ENCODE measurements around the gene MACC1.

The MACC1 gene

DNA sequence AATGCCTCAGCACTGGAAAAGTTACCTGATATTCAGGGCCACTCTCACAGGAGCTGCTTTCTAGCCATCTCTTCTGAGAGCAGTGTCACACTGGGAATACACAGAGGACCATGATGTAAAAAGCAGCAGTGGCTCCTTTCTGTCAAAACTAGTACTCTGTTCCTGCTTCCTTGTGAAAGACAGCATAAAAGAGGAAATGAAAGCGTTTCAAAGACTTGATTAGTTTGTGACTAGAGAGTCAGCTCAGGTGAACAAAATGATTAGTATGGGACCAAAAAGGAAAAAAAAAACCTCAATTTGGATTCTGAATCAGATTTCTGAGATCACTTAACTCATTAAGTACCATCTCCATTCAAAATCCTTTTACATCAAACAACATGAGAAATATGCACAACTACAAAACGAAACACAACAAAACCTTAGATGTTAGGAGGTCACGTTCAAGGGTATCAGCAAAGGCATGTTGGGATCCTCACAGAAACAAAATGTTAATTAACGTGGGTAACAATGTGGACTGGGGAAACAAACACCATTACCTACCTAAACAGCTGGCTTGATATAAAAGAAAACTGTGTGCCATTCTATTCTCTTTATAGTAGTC, 103.7 kb downstream of the MACC1 start:
- TF ChIP-seq, protein P1, sequence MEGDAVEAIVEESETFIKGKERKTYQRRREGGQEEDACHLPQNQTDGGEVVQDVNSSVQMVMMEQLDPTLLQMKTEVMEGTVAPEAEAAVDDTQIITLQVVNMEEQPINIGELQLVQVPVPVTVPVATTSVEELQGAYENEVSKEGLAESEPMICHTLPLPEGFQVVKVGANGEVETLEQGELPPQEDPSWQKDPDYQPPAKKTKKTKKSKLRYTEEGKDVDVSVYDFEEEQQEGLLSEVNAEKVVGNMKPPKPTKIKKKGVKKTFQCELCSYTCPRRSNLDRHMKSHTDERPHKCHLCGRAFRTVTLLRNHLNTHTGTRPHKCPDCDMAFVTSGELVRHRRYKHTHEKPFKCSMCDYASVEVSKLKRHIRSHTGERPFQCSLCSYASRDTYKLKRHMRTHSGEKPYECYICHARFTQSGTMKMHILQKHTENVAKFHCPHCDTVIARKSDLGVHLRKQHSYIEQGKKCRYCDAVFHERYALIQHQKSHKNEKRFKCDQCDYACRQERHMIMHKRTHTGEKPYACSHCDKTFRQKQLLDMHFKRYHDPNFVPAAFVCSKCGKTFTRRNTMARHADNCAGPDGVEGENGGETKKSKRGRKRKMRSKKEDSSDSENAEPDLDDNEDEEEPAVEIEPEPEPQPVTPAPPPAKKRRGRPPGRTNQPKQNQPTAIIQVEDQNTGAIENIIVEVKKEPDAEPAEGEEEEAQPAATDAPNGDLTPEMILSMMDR (IDR thresholded peaks at IDR 0.05): no peak
- Histone ChIP-seq H3K9me3 (no peaks in the 10 kb centered on the region), H3K27me3 (no peaks in the 10 kb centered on the region), H3K36me3 (no peaks in the 10 kb centered on the region), H3K27ac (no peak overlapping the region), H3K4me3 (ENCODE audit: low read depth in 1 of 2, low read length in 1 of 2) (no peak overlapping the region), H3K4me1 (ENCODE audit: control insufficient read depth in 1 of 2, insufficient read depth in 1 of 2, low read depth in 1 of 2, low read length in 1 of 2) (peaks cover 4 to 11% of the 10 kb centered on the region in 2 experiments)

- peaks cover 4 to 11% of the 10 kb centered on the region in 2 experiments for H3K4me1 ChIP-seq (ENCODE audit: control insufficient read depth in 1 of 2, insufficient read depth in 1 of 2, low read depth in 1 of 2, low read length in 1 of 2)
- TF ChIP-seq, protein P1 (IDR thresholded peaks at IDR 0.05): no peak
- H3K9me3 ChIP-seq: no peaks in the 10 kb centered on the region
- no peaks in the 10 kb centered on the region for H3K36me3 ChIP-seq
- H3K4me3 ChIP-seq (ENCODE audit: low read depth in 1 of 2, low read length in 1 of 2): no peak overlapping the region
- H3K27me3 ChIP-seq: no peaks in the 10 kb centered on the region
- H3K27ac ChIP-seq: no peak overlapping the region
Observed at GRCh38 chr7:20112696-20113095, 104.5 kb downstream of the MACC1 start.

DNA sequence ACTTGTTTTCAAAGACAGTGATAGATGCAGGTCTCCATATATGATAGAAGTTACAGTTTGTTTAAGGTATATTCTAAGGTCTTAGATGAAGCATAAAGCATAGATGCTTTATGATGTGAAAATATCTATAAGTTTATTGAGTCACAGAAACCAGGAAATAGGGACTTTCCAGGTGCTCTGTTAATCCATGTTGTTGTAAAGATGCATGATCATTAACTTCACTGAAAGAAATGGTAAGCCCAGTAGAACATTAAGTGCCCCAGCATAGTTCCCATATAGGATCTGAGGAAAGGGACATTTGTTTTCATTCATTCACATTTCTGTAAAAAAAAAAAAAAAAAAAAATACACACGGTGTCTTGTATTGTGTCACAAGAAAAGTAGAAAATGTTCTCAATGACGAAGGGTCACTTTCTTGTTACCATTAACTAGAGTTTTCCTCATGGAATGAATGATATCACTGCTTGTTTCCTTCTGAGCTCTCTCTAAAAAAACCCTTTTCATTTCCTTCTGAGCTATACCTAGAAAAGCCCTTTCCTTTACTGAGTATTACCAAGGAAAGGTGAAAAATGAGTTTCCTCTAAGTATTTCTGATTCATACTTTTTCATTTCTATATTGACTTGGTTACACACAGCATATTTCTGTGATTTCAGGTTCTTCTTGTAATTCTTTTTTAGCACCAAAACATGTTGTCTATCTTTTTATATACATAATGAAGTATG, 105.2 kb downstream of the MACC1 start:
- no peaks in the 10 kb centered on the region for H3K27me3 ChIP-seq
- TF ChIP-seq, protein P1 (IDR thresholded peaks at IDR 0.05): no peak
- H3K36me3 ChIP-seq: no peaks in the 10 kb centered on the region

DNA sequence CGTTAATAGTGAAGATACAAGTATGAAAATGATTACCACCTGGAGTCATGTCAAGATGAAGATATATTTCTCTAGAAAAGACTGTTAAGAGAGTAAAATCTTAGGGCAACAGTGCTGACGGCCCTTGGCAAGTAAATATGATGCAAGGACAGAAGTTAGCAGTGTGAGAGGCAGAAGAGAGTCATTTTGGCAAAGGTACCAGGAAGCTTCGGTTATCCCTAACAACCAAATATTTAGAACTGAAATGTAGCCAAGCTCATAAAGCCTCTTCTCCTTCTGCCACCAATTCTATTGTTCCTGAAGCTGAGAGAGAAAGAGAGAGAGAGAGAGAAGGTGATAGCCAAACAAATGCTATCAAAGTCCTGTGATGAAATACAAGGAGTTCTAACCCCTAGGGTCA, 109.6 kb downstream of the MACC1 start:
- no peaks in the 10 kb centered on the region for H3K9me3 ChIP-seq
- no peaks in the 10 kb centered on the region for H3K27me3 ChIP-seq
- TF ChIP-seq, protein P1 (IDR thresholded peaks at IDR 0.05): no peak
- no peak overlapping the region for H3K4me3 ChIP-seq (ENCODE audit: low read depth in 1 of 2, low read length in 1 of 2)
- H3K4me1 ChIP-seq (ENCODE audit: control insufficient read depth in 1 of 2, insufficient read depth in 1 of 2, low read depth in 1 of 2, low read length in 1 of 2): no peaks in the 10 kb centered on the region
- no peaks in the 10 kb centered on the region for H3K36me3 ChIP-seq
- no peak overlapping the region for H3K27ac ChIP-seq

More for the DNA sequence above, 105.2 kb downstream of the MACC1 start:
- no peak overlapping the region for H3K27ac ChIP-seq
- H3K4me3 ChIP-seq (ENCODE audit: low read depth in 1 of 2, low read length in 1 of 2): no peak overlapping the region
- H3K4me1 ChIP-seq (ENCODE audit: control insufficient read depth in 1 of 2, insufficient read depth in 1 of 2, low read depth in 1 of 2, low read length in 1 of 2): peaks cover 4 to 11% of the 10 kb centered on the region in 2 experiments
- H3K9me3 ChIP-seq: no peaks in the 10 kb centered on the region

DNA sequence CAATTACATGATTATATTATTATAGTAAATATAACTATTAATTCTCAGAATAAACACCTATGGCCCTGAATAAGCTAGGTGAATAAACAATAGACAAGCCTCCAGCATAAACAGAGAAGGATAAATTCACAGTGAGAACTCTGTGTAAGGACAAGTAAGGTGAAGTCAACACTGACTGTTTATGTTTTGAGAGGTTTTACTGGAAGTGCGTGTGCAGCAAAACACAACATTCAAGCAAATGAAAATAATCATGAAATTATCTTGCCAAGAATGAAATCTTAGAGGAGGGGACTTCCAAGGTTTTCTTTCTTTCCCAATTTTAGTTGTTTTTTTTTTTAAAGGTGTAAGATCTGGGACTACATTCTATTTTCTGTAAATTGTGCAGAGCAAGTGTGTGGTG, 112.5 kb downstream of the MACC1 start:
- TF ChIP-seq, protein P1 (IDR thresholded peaks at IDR 0.05): no peak
- Histone ChIP-seq H3K4me1 (ENCODE audit: control insufficient read depth in 1 of 2, insufficient read depth in 1 of 2, low read depth in 1 of 2, low read length in 1 of 2) (no peaks in the 10 kb centered on the region), H3K27ac (no peak overlapping the region), H3K4me3 (ENCODE audit: low read depth in 1 of 2, low read length in 1 of 2) (no peak overlapping the region), H3K27me3 (no peaks in the 10 kb centered on the region), H3K36me3 (no peaks in the 10 kb centered on the region), H3K9me3 (no peaks in the 10 kb centered on the region)
